ENCODE results near the gene SCUBE2.
"Not testable (repeated sequence)": the region's sequence is repeated elsewhere in the genome, so short reads cannot be mapped to it uniquely, and the experiment has no call there.

Gene SCUBE2

GRCh38 chr11:9003573-9004182, 87.7 kb downstream of the SCUBE2 start, which contains the start of gene NRIP3:
Gene NRIP3, minus strand, starts transcription at chr11:9004001. Its CDS starts 66 bp downstream, at chr11:9003935.
- DNase-seq = peak; percentile 11

- DNase-seq = no peak
Observed at GRCh38 chr11:9002920-9003572, 88.4 kb downstream of the SCUBE2 start.

DNA sequence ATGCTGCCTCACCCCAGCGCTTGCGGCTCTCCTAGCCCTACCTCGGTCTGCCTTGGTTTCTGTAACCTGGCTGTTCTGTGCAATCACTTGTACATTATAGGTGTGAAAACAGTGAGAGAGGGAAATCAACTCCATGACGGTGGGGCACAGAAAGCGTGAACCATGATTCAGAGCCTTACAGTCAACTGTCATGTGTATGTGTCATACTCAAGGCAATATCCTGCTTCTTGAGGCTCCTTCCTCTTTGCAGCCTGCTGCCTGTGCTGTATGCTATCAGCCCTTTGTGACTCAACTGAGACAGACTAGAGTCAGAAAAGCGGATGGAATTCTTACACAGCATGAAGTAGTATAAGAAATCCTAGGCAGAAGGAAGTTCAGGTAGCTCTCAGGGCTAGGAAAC, 89.7 kb downstream of the SCUBE2 start:
- no peak for DNase-seq

DNA sequence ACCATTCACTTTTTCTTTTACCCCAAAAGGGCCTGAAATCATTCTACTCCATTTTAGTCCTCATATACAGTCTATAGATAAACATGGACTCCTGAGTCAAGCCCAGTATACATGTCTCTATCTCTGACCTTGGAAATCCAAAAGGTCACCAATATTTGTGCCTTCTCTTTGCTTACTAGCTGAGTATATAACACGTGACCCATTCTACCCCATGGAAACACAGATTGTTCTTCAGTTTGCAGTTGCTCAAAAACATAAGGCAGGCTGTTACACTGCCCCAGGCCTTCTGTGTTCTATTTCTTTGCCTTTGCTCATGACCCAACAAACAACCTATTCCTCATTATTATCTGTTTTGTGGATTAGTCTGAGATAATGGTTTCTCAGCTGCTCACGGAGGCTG, 93.4 kb downstream of the SCUBE2 start:
- DNase-seq = no peak

DNA sequence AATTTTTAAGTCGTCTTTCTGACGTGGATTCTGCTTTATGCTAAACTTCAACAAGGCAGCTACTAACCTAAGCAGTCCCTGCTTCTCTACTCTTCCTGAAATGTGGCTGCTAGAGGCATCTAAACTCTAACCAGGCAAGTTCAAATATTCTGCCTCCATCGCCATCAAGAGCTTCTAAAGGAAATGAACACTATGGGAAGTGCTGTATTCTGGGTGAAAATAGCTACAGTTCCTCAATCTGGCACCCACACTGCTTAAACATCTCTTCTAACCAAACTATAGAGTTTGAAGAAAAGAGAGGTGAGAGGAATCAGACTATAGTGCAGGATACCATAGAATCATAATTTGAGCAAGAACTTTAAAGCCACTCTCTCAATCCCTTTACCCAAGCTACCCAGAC, 93.9 kb downstream of the SCUBE2 start:
- no peak for DNase-seq

GRCh38 chr11:8989453-8989852, 101.9 kb downstream of the SCUBE2 start:
- no peak for DNase-seq

DNA sequence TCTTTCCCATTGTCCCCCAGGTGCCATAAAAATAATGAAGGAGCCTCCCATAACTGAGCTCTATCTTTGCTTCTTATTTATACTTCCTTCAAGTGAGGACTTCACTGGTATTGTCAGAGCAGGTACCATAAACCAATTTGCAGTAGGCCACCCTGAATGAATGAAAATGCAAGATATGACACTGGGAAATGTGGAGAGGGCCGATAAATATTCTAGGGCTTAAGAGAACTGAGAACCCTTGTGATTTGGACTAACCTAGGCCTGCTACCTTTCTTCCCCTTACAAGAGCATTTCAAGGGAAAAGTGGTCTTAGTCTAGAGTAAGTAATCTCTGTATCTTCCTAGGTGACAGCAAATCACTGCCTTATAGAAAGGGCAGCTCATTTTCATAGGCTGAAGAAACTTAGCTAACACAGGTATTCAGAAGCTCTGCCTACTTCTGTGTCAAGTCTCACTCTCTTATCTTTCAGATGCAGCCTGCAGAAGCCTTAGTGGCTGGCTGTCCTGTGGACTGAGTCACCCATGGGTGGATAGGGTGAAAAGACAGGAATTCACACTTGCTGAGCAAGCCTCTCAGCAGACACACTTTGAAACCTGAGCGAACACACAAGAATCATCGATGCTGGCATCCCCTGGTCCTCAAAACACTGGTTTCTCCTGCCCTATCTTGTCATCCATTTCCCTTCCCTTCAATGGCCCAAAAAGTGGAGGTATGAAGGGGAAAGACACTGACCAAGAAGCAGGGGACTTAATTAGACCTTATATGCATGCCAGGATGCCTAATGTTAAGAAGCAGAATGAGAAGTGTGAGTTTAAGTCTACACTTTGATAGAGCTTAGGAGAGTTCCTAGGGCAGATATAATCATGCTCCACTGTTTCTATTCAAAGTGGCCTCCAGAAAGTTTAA, 102.8 kb downstream of the SCUBE2 start:
- DNase-seq = no peak

- DNase-seq = no peak
Observed at GRCh38 chr11:8987446-8987845, 104.0 kb downstream of the SCUBE2 start.

DNA sequence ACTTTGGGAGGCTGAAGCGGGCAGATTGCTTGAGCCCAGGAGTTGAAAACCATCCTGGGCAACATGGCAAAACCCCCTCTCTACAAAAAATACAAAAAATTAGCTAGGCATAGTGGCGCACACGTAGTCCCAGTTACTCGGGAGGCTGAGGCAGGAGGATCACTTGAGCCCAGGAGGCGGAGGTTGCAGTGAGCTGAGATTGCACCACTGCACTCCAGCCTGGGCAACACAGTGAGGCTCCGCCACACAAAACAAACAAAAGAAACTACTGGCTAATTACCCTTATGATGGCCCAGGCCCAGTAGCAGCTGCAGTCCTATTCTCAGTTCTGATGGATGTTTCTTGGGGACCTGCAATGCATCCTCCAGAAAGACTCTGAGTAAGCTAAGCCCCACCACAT, 104.6 kb downstream of the SCUBE2 start:
- not testable (repeated sequence) for DNase-seq

GRCh38 chr11:8985462-8985861, 105.9 kb downstream of the SCUBE2 start:
- no peak for DNase-seq

DNA sequence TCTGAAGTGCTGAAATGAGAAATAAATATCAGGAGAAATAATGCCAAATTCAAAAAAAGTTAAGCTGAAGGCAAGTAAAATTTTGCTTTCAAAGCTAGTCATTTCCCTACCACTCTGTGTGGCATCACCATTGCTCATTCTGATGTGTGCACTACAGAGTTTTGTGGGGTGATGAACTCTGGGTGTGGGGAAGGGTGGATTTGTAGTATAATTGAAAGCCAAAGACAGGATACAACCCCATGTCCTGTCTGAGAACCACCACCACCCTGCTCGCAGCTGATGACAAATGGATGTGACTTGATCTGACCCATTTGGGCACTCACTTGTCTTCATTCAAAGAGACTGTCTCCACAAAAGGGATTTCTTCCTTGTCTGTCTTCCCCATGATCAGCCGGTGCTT, 107.8 kb downstream of the SCUBE2 start:
- no peak for DNase-seq

DNA sequence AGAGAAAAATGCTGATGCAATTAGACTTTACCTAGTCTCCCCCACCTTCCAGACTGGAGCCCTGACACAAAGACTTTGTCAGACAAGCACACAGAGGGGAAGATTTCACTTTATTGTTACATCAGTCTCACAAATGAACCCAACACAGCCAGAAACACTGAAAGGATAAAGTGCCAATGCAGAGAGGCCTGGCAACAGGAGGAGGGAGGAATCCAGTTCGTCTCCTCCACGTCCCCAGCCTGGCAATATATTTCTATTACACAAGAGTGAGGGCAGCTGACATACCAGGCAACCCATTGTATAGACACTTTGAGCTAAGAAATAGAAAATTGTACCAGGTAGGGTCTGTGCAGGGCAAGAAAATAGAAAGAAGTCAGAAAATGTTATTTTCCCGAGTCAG, 110.9 kb downstream of the SCUBE2 start:
- no peak for DNase-seq

DNA sequence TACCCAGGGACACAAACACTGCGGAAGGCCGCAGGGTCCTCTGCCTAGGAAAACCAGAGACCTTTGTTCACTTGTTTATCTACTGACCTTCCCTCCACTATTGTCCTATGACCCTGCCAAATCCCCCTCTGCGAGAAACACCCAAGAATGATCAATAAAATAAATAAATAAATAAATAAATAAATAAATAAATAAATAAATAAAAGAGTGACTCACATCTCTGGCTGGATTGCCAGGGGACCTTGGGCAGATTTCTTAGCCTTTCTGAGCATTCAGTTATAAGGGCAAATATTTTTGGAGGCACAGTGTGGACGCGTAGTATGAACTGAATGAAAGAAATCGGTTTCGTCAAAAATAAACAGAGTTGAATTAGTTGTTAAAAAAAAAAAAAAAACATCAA, 112.0 kb downstream of the SCUBE2 start:
- DNase-seq = not testable (repeated sequence)

- DNase-seq = no peak
Observed at GRCh38 chr11:8973121-8973520, 118.3 kb downstream of the SCUBE2 start.

DNA sequence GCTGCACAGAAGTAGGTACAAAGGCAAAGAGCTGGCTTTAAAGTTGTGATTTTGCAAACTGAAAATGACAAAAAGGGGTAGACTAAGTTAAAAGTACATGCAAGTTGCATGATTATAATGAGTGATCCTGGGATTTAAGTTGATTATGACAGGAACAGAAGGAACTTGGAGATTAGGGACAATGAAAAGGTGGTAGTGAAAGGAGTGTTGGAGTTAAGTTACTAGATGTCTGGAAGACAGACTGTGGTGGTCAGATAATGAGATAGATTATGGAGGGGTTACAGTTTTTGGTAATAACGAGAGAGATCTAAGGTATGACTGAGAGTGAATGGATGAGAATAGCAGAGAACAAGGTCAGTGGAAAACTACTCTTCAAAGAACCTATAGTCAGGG, 119.5 kb downstream of the SCUBE2 start:
- DNase-seq = no peak

DNA sequence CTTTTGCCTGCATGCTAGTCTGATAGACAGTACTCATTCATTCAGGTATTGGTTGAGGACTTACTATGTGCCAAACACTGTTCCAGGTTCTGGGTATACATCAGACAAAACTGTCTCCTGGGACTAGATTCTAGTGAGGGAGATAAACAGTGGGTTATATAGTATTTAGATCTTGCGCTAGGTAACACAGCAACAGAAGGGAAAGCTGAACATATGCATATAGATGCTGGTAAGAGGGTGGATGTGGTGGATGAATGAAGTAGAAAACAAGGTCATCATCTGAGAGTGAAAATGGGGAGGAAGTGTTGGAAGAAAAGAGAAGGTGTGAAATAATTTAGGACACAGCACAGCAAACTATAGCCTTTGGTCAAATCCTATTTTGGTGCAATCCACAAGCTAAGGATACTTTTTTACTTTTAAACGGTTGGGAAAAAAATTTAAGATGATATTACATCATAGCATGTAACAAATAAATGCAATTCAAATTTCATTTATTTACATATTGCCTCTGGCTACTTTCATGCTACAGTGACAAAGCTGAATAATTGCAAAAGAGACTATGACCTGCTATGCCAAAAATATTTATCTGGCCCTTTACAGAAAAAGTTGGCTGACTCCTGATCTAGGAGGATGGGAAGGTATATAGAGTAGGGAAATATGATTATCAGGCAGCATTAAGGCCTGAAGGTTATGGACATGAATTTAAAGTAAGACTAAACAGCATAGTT, 120.0 kb downstream of the SCUBE2 start:
- DNase-seq = no peak
